GM21723 (cell line): Measurements from ENCODE around the gene ZNF584.

Source experiments
- ATAC-seq: cut with Tn5 transposase; IDR thresholded peaks from one replicate; pipeline ENCODE4 v1.9.1; 2021; ENCODE audit warnings: mild to moderate bottlenecking, moderate library complexity; ENCODE audit not compliant: unreplicated experiment

ZNF584 gene

GRCh38 chr19:58460039-58460438, 51.6 kb downstream of the ZNF584 start:
- ATAC-seq = no peak

GRCh38 chr19:58466089-58466759, 57.8 kb downstream of the ZNF584 start:
- ATAC-seq = peak; percentile 18

- ATAC-seq = peak; percentile 86
These were observed 58.5 kb downstream of the ZNF584 start, which contains the start of gene ZNF324 for GRCh38 chr19:58466760-58467589. ZNF324 (plus strand) TSS chr19:58467080; CDS start chr19:58469186, 2,106 bp downstream.
